Measurements from ENCODE around the gene UTY. TPM values are rescaled to one million over a fixed set of nuclear protein-coding genes. Genes with fewer than 3 reads are reported as not detected.

UTY gene
- total RNA-seq, 2 experiments from 2014 or later, result 35.8 to 36.7 TPM

DNA sequence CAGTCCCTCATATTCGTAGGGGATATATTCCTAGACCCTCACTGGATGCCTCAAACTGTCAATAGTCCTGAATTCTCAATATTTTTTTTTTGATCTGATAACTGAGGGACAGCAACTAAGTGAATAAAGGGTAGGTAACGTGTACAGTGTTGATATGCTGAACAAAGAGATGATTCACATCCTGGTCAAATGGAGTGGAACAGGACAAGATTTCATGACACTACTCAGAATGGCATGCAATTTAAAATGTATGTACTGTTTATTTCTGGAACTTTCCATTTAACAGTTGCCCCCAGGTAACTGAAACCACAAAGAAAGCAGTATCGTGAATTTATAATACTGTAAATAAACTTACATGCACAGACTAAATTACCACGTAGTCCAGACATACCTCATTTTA, 128.4 kb downstream of the UTY start:
- ChIA-PET POLR2A (no interaction called here), CTCF (ENCODE audit: unreplicated experiment) (no interaction called here)
- Histone ChIP-seq H3K4me3 (ENCODE audit: low read depth, low read length, poor library complexity, severe bottlenecking) (no peak overlapping the region), H3K27ac (ENCODE audit: low read depth, low read length, poor library complexity, severe bottlenecking) (no peak overlapping the region), H2AFZ (ENCODE audit: low read length) (no peak overlapping the region), H3K9me2 (ENCODE audit: insufficient read depth, low read length) (no peaks in the 10 kb centered on the region), H4K20me1 (ENCODE audit: insufficient read depth, low read length) (no peaks in the 10 kb centered on the region), H3K4me1 (ENCODE audit: insufficient read depth, low read length, poor library complexity, severe bottlenecking) (no peaks in the 10 kb centered on the region), H3K36me3 (ENCODE audit: insufficient read depth, low read length) (peaks cover 66% of the 10 kb centered on the region), H3K9me3 (ENCODE audit: low read length) (no peaks in the 10 kb centered on the region), H3K79me2 (ENCODE audit: insufficient read depth, low read depth, low read length) (no peaks in the 10 kb centered on the region), H3K4me2 (ENCODE audit: low read length) (no peak overlapping the region)
- intact Hi-C loops (cut with micrococcal nuclease; ENCODE audit: unreplicated experiment), result no loop called here
- DNase-seq (ENCODE audit: low spot score), result no peak
- no TSS peak for BruUV-seq (replicated peaks)
- no peak for TF ChIP-seq CTCF (conservative IDR thresholded peaks at IDR 0.05; ENCODE audit: low read length)

DNA sequence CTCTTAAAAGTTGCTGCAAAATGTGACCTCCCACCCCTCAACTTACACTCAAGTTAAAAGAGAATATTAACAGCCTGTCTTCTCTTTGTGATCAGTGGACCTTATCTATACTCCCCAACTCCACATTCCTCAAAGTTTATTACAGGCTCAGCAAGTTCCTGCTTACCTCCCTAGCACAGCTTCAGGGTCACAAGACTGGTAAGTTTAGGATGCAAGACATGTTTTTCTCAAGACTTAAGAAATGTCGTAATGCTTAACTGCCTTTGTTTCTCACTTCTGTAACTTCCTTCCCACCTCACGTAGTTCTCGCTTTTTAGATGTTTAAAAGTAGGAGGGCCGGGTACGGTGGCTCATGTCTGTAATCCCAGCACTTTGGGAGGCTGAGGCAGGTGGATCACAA, 132.7 kb downstream of the UTY start:
- H2AFZ ChIP-seq (ENCODE audit: low read length), result no peak overlapping the region
- intact Hi-C loops (cut with micrococcal nuclease; ENCODE audit: unreplicated experiment), result no loop called here
- no peaks in the 10 kb centered on the region for H3K9me3 ChIP-seq (ENCODE audit: low read length)
- DNase-seq (ENCODE audit: low spot score), result no peak
- H3K4me1 ChIP-seq (ENCODE audit: insufficient read depth, low read length, poor library complexity, severe bottlenecking), result no peaks in the 10 kb centered on the region
- no TSS peak for BruUV-seq (replicated peaks)
- H3K27ac ChIP-seq (ENCODE audit: low read depth, low read length, poor library complexity, severe bottlenecking), result no peak overlapping the region
- no peak overlapping the region for H3K4me3 ChIP-seq (ENCODE audit: low read depth, low read length, poor library complexity, severe bottlenecking)
- peaks cover 51% of the 10 kb centered on the region for H3K36me3 ChIP-seq (ENCODE audit: insufficient read depth, low read length)
- no peaks in the 10 kb centered on the region for H4K20me1 ChIP-seq (ENCODE audit: insufficient read depth, low read length)
- H3K79me2 ChIP-seq (ENCODE audit: insufficient read depth, low read depth, low read length), result no peaks in the 10 kb centered on the region
- TF ChIP-seq CTCF (conservative IDR thresholded peaks at IDR 0.05; ENCODE audit: low read length) (no peak), EZH2phosphoT487 (IDR thresholded peaks at IDR 0.05; ENCODE audit: borderline replicate concordance, low read depth, low read length) (no peak)
- CTCF ChIA-PET (ENCODE audit: unreplicated experiment), result no interaction called here
- no peaks in the 10 kb centered on the region for H3K9me2 ChIP-seq (ENCODE audit: insufficient read depth, low read length)
- H3K4me2 ChIP-seq (ENCODE audit: low read length), result no peak overlapping the region
- POLR2A ChIA-PET, result no interaction called here

DNA sequence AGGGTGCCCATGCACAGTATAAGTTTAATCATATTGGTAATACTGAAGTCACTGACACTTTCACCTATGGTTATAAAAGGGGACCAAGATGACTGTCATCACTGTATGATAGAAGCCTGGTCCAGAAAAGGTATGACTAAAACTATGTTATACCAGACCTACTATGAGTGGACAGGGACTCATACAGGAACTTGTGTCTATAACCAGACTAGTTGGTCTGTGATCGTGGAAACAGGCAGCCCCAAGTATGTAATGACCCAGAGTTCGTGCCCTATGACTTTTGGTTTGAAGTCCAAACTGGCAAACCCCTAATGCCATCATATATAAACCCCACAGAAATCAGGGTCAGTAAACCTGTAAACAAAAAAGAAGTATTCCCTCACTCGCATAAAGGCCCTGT, 134.3 kb downstream of the UTY start:
- Histone ChIP-seq H3K4me1 (ENCODE audit: insufficient read depth, low read length, poor library complexity, severe bottlenecking) (no peaks in the 10 kb centered on the region), H2AFZ (ENCODE audit: low read length) (no peak overlapping the region), H3K4me2 (ENCODE audit: low read length) (no peak overlapping the region), H3K9me2 (ENCODE audit: insufficient read depth, low read length) (no peaks in the 10 kb centered on the region), H3K4me3 (ENCODE audit: low read depth, low read length, poor library complexity, severe bottlenecking) (no peak overlapping the region), H3K79me2 (ENCODE audit: insufficient read depth, low read depth, low read length) (no peaks in the 10 kb centered on the region), H3K27ac (ENCODE audit: low read depth, low read length, poor library complexity, severe bottlenecking) (no peak overlapping the region), H3K36me3 (ENCODE audit: insufficient read depth, low read length) (peaks cover 45% of the 10 kb centered on the region), H4K20me1 (ENCODE audit: insufficient read depth, low read length) (no peaks in the 10 kb centered on the region), H3K9me3 (ENCODE audit: low read length) (no peaks in the 10 kb centered on the region)
- no TSS peak for BruUV-seq (replicated peaks)
- TF ChIP-seq CTCF (conservative IDR thresholded peaks at IDR 0.05; ENCODE audit: low read length), result no peak
- no peak for TF ChIP-seq EZH2phosphoT487 (IDR thresholded peaks at IDR 0.05; ENCODE audit: borderline replicate concordance, low read depth, low read length)
- DNase-seq (ENCODE audit: low spot score), result no peak
- POLR2A ChIA-PET, result no interaction called here
- intact Hi-C loops (cut with micrococcal nuclease; ENCODE audit: unreplicated experiment), result no loop called here
- CTCF ChIA-PET (ENCODE audit: unreplicated experiment), result no interaction called here

All from OCI-LY7 (cell line).